Esophagus squamous epithelium (tissue), 5 donors: Measurements from ENCODE around the gene TNNT1. TPM values are rescaled to one million over a fixed set of nuclear protein-coding genes. Genes with fewer than 3 reads are reported as not detected.
A peak's percentile ranks its signal among the peaks of the same experiment; 100 is the strongest.
"Not testable (repeated sequence)": the region's sequence is repeated elsewhere in the genome, so short reads cannot be mapped to it uniquely, and the experiment has no call there.

Experiments
- DNase-seq: peaks from one replicate; lab custom pipeline; 2025; lab: John Stamatoyannopoulos, UW
- H3K27ac ChIP-seq, 4 donors: fragments of 200-600 bp; sonication (generic); one replicate each; pipeline ENCODE4 v1.5.1; 2016 to 2019; ENCODE audit warnings: mild to moderate bottlenecking in 1 of 4
- H3K27me3 ChIP-seq, 4 donors: fragments of 200-600 bp; sonication (generic); 1 replicate in 3 of 4; 2 replicates in 1 of 4; pipeline versions ENCODE4 v1.5.1 to v1.6.0; 2017 to 2021; ENCODE audit warnings: antibody characterized with exemption in 1 of 4
- H3K36me3 ChIP-seq, 3 donors: fragments of 200-600 bp; sonication (generic); one replicate each; pipeline ENCODE4 v1.5.1; 2016 to 2019
- H3K4me1 ChIP-seq, 3 donors: fragments of 200-600 bp; sonication (generic); one replicate each; pipeline ENCODE4 v1.5.1; 2017 to 2019
- H3K4me3 ChIP-seq, 4 donors: fragments of 200-600 bp; sonication (generic); 1 replicate in 3 of 4; 2 replicates in 1 of 4; pipeline ENCODE4 v1.5.1; 2016 to 2019; ENCODE audit warnings: mild to moderate bottlenecking in 2 of 4, moderate library complexity in 1 of 4
- H3K9me3 ChIP-seq, 3 donors: fragments of 200-600 bp; sonication (generic); one replicate each; pipeline ENCODE4 v1.5.1; 2016 to 2019
- CTCF ChIP-seq, 6 experiments: fragments of 450-650 bp in 4 of 6; fragments of 200-600 bp in 2 of 6; sonication (generic) in 2 of 6; IDR thresholded peaks; one replicate each; pipeline ENCODE4 v1.5.1; 2016 to 2019; ENCODE audit warnings: antibody characterized with exemption in 6 of 6, mild to moderate bottlenecking in 4 of 6, moderate library complexity in 4 of 6
- POLR2A ChIP-seq, 4 donors: fragments of 450-650 bp; IDR thresholded peaks; one replicate each; pipeline ENCODE4 v1.6.1; 2017; ENCODE audit warnings: antibody characterized with exemption in 4 of 4, mild to moderate bottlenecking in 4 of 4, moderate library complexity in 3 of 4
- WGBS, 2 donors: methylation state at CpG; one replicate each; pipeline ENCODE4 v1.1.5; 2018; 5-methylcytosine and 5-hydroxymethylcytosine counted together
- intact Hi-C: fragments of 100-400 bp; cut with DNase I; formaldehyde crosslinking; loops from one replicate; pipeline ENCODE4 v1.15.0; 2022
- total RNA-seq, 4 donors: library from RNA; depleted of rRNA; stranded (reverse); fragments of >200 nt; gene quantifications; one replicate each; pipeline ENCODE4 v1.1.0, GENCODE V29; 2016
- donor health status: DM: yes; HTN: yes; CAD: no.

TNNT1 gene
- total RNA-seq, 4 donors from 2014 or later: 3.3 to 23.1 (median 6.2) TPM

GRCh38 chr19:55173714-55174409 lies 24.9 kb upstream of the TNNT1 start:
- Histone ChIP-seq H3K36me3 (no peaks in the 10 kb centered on the region), H3K4me1 (peaks cover 6 to 22% (median 10%) of the 10 kb centered on the region in 3 donors), H3K9me3 (no peaks in the 10 kb centered on the region), H3K27ac (no peak overlapping the region), H3K27me3 (peaks cover 6 to 100% (median 16%) of the 10 kb centered on the region in 4 donors), H3K4me3 (peak overlapping the region; percentile 9 to 63 (median 35))
- 5% methylated on average over 9 of the region's 37 CpGs; no CpG with 5 or more reads in 1 of the 2 donors for WGBS, 2 donors
- DNase-seq: no peak
- intact Hi-C loops: no loop called here
- TF ChIP-seq CTCF (IDR thresholded peaks at IDR 0.05) (no peak), POLR2A (IDR thresholded peaks at IDR 0.05) (no peak)

GRCh38 chr19:55173186-55173713 lies 24.2 kb upstream of the TNNT1 start:
- WGBS, 2 donors: 3 to 5% methylated on average over 9 to 13 of the region's 32 CpGs
- TF ChIP-seq CTCF (IDR thresholded peaks at IDR 0.05): no peak
- no peak for TF ChIP-seq POLR2A (IDR thresholded peaks at IDR 0.05)
- DNase-seq: no peak
- peaks cover 6 to 19% (median 8%) of the 10 kb centered on the region in 3 donors for H3K4me1 ChIP-seq
- H3K9me3 ChIP-seq: no peaks in the 10 kb centered on the region
- intact Hi-C loops: no loop called here
- no peaks in the 10 kb centered on the region for H3K36me3 ChIP-seq
- H3K4me3 ChIP-seq: peak overlapping the region; percentile 9 to 63 (median 35)
- H3K27ac ChIP-seq: no peak overlapping the region
- H3K27me3 ChIP-seq: peaks cover 6 to 100% (median 16%) of the 10 kb centered on the region in 4 donors

GRCh38 chr19:55172741-55173140 lies 23.7 kb upstream of the TNNT1 start:
- Histone ChIP-seq H3K27me3 (peaks cover 6 to 100% (median 17%) of the 10 kb centered on the region in 4 donors), H3K27ac (no peak overlapping the region), H3K36me3 (no peaks in the 10 kb centered on the region), H3K4me3 (peak overlapping the region in 1 of 4 donors; percentile 63), H3K4me1 (peaks cover 6 to 19% (median 8%) of the 10 kb centered on the region in 3 donors), H3K9me3 (no peaks in the 10 kb centered on the region)
- 7 to 24% methylated on average over 4 to 12 of the region's 12 CpGs for WGBS, 2 donors
- no peak for TF ChIP-seq CTCF (IDR thresholded peaks at IDR 0.05)
- no peak for TF ChIP-seq POLR2A (IDR thresholded peaks at IDR 0.05)
- intact Hi-C loops: no loop called here
- DNase-seq: no peak

GRCh38 chr19:55172318-55172717 lies 23.3 kb upstream of the TNNT1 start:
- intact Hi-C loops, DNase-seq, H3K9me3 ChIP-seq, H3K4me3 ChIP-seq, H3K36me3 ChIP-seq, H3K27ac ChIP-seq: not testable (repeated sequence)
- Histone ChIP-seq H3K4me1 (peaks cover 6 to 24% (median 9%) of the 10 kb centered on the region in 3 donors), H3K27me3 (peaks cover 6 to 100% (median 18%) of the 10 kb centered on the region in 4 donors)
- 58% methylated on average over 6 to 9 of the region's 9 CpGs for WGBS, 2 donors

GRCh38 chr19:55171440-55171839 lies 22.4 kb upstream of the TNNT1 start:
- DNase-seq: no peak
- WGBS, 2 donors: 67 to 87% methylated on average over 5 of the region's 5 CpGs
- intact Hi-C loops: no loop called here
- H3K4me3 ChIP-seq: no peak overlapping the region
- H3K36me3 ChIP-seq: no peaks in the 10 kb centered on the region
- H3K27ac ChIP-seq: no peak overlapping the region
- peaks cover 6 to 32% (median 18%) of the 10 kb centered on the region in 3 donors for H3K4me1 ChIP-seq
- peaks cover 6 to 100% (median 18%) of the 10 kb centered on the region in 4 donors for H3K27me3 ChIP-seq
- H3K9me3 ChIP-seq: no peaks in the 10 kb centered on the region
- TF ChIP-seq POLR2A (IDR thresholded peaks at IDR 0.05) (no peak), CTCF (IDR thresholded peaks at IDR 0.05) (no peak)
